ENCODE data around the gene SYT11. TPM values are rescaled to one million over a fixed set of nuclear protein-coding genes. Genes with fewer than 3 reads are reported as not detected.

Gene SYT11
- total and polyA plus RNA-seq, 9 of the 15 experiments (the other 6 are each of a cell fraction or from before 2014, with no cell fraction given), result 0.05 to 0.18 (median 0.11) TPM

GRCh38 chr1:155880251-155880650 is 20.9 kb downstream of the SYT11 start:
- in situ Hi-C loops (cut with MboI), result no loop called here
- Histone ChIP-seq H3K9me3 (replicated peaks; ENCODE audit: control insufficient read depth, insufficient read depth, low read depth, low read length) (no peaks in the 10 kb centered on the region), H3K4me1 (replicated peaks in 1 of 2; ENCODE audit: control insufficient read depth in 2 of 2, insufficient read depth in 2 of 2, low read length in 2 of 2) (peaks cover 8 to 23% of the 10 kb centered on the region in 2 experiments; a peak in 4 of 5 replicates), H3K79me2 (ENCODE audit: control insufficient read depth, insufficient read depth, low read length) (no peaks in the 10 kb centered on the region), H2AFZ (ENCODE audit: low read depth, low read length) (no peak overlapping the region), H3K27ac (ENCODE audit: extremely low read depth, low read depth, low read length) (no peak overlapping the region), H4K20me1 (replicated peaks; ENCODE audit: control insufficient read depth, insufficient read depth, low read length) (no peaks in the 10 kb centered on the region), H3K9ac (ENCODE audit: insufficient read depth in 1 of 2, low read depth in 2 of 2, low read length in 2 of 2) (no peak overlapping the region), H3K4me2 (ENCODE audit: insufficient read depth, low read length) (no peak overlapping the region), H3K36me3 (ENCODE audit: control insufficient read depth, insufficient read depth, low read length) (no peaks in the 10 kb centered on the region), H3K27me3 (ENCODE audit: control insufficient read depth in 2 of 2, insufficient read depth in 2 of 2, low read length in 2 of 2) (no peaks in the 10 kb centered on the region; a peak in 1 of 5 replicates), H3K9me1 (ENCODE audit: control insufficient read depth, insufficient read depth, low read length) (no peaks in the 10 kb centered on the region), H3K4me3 (no peak overlapping the region)
- DNase-seq (ENCODE audit: extremely low read depth in 1 of 4, low spot score in 3 of 4) (no peak), FAIRE-seq (no peak), ATAC-seq (no peak)
- BruUV-seq (replicated peaks), result no TSS peak
- intact Hi-C loops (cut with micrococcal nuclease), result no loop called here
- WGBS (ENCODE audit: insufficient coverage, low coverage, missing lambda C conversion rate), result 64% methylated on average over 2 of the region's 2 CpGs
- CTCF ChIA-PET (ENCODE audit: low intra/inter-chr PET ratio), result no interaction called here
- POLR2A ChIA-PET, result no interaction called here
- TF ChIP-seq STAT5A (IDR thresholded peaks at IDR 0.05; ENCODE audit: borderline replicate concordance, low read length) (no peak), HLTF (IDR thresholded peaks at IDR 0.05) (no peak), PATZ1 (CRISPR knock-in tag; IDR thresholded peaks at IDR 0.05; ENCODE audit: borderline replicate concordance) (no peak), TCF15 (CRISPR knock-in tag; IDR thresholded peaks at IDR 0.05) (no peak), HDAC3 (IDR thresholded peaks at IDR 0.05; ENCODE audit: borderline replicate concordance, partially characterized antibody) (no peak), RFX5 (IDR thresholded peaks at IDR 0.05; ENCODE audit: low read depth, low read length) (no peak), NCOA2 (IDR thresholded peaks at IDR 0.05; ENCODE audit: partially characterized antibody in 2 of 2) (no peak), GTF2A2 (tag; IDR thresholded peaks at IDR 0.05) (no peak), NCOA1 (IDR thresholded peaks at IDR 0.05; ENCODE audit: low read depth) (no peak), HNRNPUL1 (IDR thresholded peaks at IDR 0.05; ENCODE audit: low read length) (no peak), MEF2D (tag; conservative IDR thresholded peaks at IDR 0.05; ENCODE audit: low read depth) (no peak), KLF6 (CRISPR knock-in tag; IDR thresholded peaks at IDR 0.05; ENCODE audit: borderline replicate concordance) (no peak), ZNF436 (CRISPR knock-in tag; IDR thresholded peaks at IDR 0.05) (no peak), SPI1 (IDR thresholded peaks at IDR 0.05; ENCODE audit: borderline replicate concordance, low read depth, low read length) (no peak)
